Mesenchymal stem cell (in vitro differentiated cells and primary cell): Measurements from ENCODE around the gene FNDC11.

Experiments
- DNase-seq: peaks from one replicate; pipeline ENCODE4 v3.0.0-alpha.2; 2013
- H2AFZ ChIP-seq: one replicate; pipeline ENCODE4 v1.6.1; 2013; ENCODE audit warnings: low read depth, mild to moderate bottlenecking, control low read depth, inconsistent platforms, low read length, moderate library complexity
- H2AK5ac ChIP-seq: 2 replicates; pipeline ENCODE4 v1.6.1; 2013; ENCODE audit warnings: low read length, moderate library complexity, mild to moderate bottlenecking, inconsistent platforms; ENCODE audit not compliant: severe bottlenecking
- H2BK120ac ChIP-seq: one replicate; pipeline ENCODE4 v1.6.1; 2013; ENCODE audit warnings: low read depth, mild to moderate bottlenecking, inconsistent platforms, low read length, moderate library complexity
- H2BK12ac ChIP-seq, 2 experiments: one replicate each; pipeline ENCODE4 v1.6.1; 2013; ENCODE audit warnings: inconsistent platforms in 2 of 2, low read length in 2 of 2, mild to moderate bottlenecking in 2 of 2, moderate library complexity in 2 of 2, control low read depth in 1 of 2
- H2BK15ac ChIP-seq: one replicate; pipeline ENCODE4 v1.6.1; 2013; ENCODE audit warnings: mild to moderate bottlenecking, low read depth, inconsistent platforms; ENCODE audit not compliant: poor library complexity, severe bottlenecking
- H2BK5ac ChIP-seq: 2 replicates; pipeline ENCODE4 v1.6.1; 2013; ENCODE audit warnings: low read depth, mild to moderate bottlenecking, low read length, control low read depth, inconsistent platforms; ENCODE audit not compliant: poor library complexity, severe bottlenecking
- H3K14ac ChIP-seq, 2 experiments: one replicate each; pipeline ENCODE4 v1.6.1; 2013; ENCODE audit warnings: inconsistent platforms in 2 of 2, low read length in 2 of 2, control low read depth in 1 of 2, mild to moderate bottlenecking in 1 of 2, moderate library complexity in 1 of 2
- H3K18ac ChIP-seq, 2 experiments: one replicate each; pipeline ENCODE4 v1.6.1; 2013; ENCODE audit warnings: inconsistent platforms in 2 of 2, low read length in 2 of 2, control low read depth in 1 of 2, low read depth in 1 of 2, mild to moderate bottlenecking in 1 of 2
- H3K23ac ChIP-seq, 2 experiments: one replicate each; pipeline ENCODE4 v1.6.1; 2013; ENCODE audit warnings: inconsistent platforms in 2 of 2, low read length in 2 of 2, mild to moderate bottlenecking in 2 of 2, moderate library complexity in 2 of 2, control low read depth in 1 of 2
- H3K27ac ChIP-seq: 2 replicates; pipeline ENCODE4 v1.5.1; 2013; ENCODE audit warnings: mild to moderate bottlenecking, moderate library complexity, low read length, control low read depth, inconsistent platforms; ENCODE audit not compliant: poor library complexity, severe bottlenecking
- H3K27me3 ChIP-seq, 2 experiments: 2 replicates each; pipeline versions ENCODE4 v1.6.1 to v1.7.0; 2013; ENCODE audit warnings: low read length in 2 of 2, mild to moderate bottlenecking in 2 of 2, moderate library complexity in 2 of 2, control low read depth in 1 of 2, inconsistent platforms in 1 of 2; ENCODE audit not compliant: control insufficient read depth in 1 of 2, insufficient read depth in 1 of 2
- H3K36me3 ChIP-seq, 2 experiments: 2 replicates each; pipeline versions ENCODE4 v1.6.1 to v1.7.0; 2013; ENCODE audit warnings: low read length in 2 of 2, control low read depth in 1 of 2, inconsistent platforms in 1 of 2, low read depth in 1 of 2, mild to moderate bottlenecking in 1 of 2; ENCODE audit not compliant: insufficient read depth in 2 of 2, control insufficient read depth in 1 of 2
- H3K4ac ChIP-seq, 2 experiments: one replicate each; pipeline ENCODE4 v1.6.1; 2013; ENCODE audit warnings: inconsistent platforms in 2 of 2, low read length in 2 of 2, mild to moderate bottlenecking in 2 of 2, moderate library complexity in 2 of 2, control low read depth in 1 of 2, low read depth in 1 of 2
- H3K4me1 ChIP-seq: 2 replicates; pipeline ENCODE4 v1.6.1; 2013; ENCODE audit warnings: low read depth, low read length, control low read depth; ENCODE audit not compliant: control insufficient read depth, insufficient read depth
- H3K4me2 ChIP-seq: 2 replicates; pipeline ENCODE4 v1.6.1; 2013; ENCODE audit warnings: low read length, mild to moderate bottlenecking, inconsistent platforms; ENCODE audit not compliant: poor library complexity, severe bottlenecking
- H3K4me3 ChIP-seq, 2 experiments: 2 replicates each; pipeline versions ENCODE4 v1.5.1 to v1.7.0; 2013; ENCODE audit warnings: low read length in 2 of 2, mild to moderate bottlenecking in 2 of 2, control low read depth in 1 of 2, low read depth in 1 of 2; ENCODE audit not compliant: insufficient read depth in 1 of 2
- H3K79me1 ChIP-seq: replicated peaks from 2 replicates; pipeline ENCODE4 v1.6.1; 2013; ENCODE audit warnings: mild to moderate bottlenecking, control low read depth, low read length, inconsistent platforms; ENCODE audit not compliant: poor library complexity, severe bottlenecking
- H3K9ac ChIP-seq: 2 replicates; pipeline ENCODE4 v1.7.0; 2013; ENCODE audit warnings: mild to moderate bottlenecking, low read length, moderate library complexity
- H3K9me3 ChIP-seq: 2 replicates; pipeline ENCODE4 v1.7.0; 2013; ENCODE audit warnings: mild to moderate bottlenecking, low read length; ENCODE audit not compliant: control insufficient read depth
- H4K8ac ChIP-seq: one replicate; pipeline ENCODE4 v1.6.1; 2013; ENCODE audit warnings: inconsistent platforms, mild to moderate bottlenecking, low read length, moderate library complexity
- H4K91ac ChIP-seq: one replicate; pipeline ENCODE4 v1.6.1; 2013; ENCODE audit warnings: mild to moderate bottlenecking, low read length, inconsistent platforms
- WGBS: methylation state at CpG from one replicate; pipeline ENCODE4 v1.1.7; 2013; ENCODE audit warnings: mixed read lengths; 5-methylcytosine and 5-hydroxymethylcytosine counted together

Gene FNDC11

GRCh38 chr20:63590218-63591146 is 36.5 kb downstream of the FNDC11 start:
- H2BK15ac ChIP-seq: no peak overlapping the region
- H4K8ac ChIP-seq: no peak overlapping the region
- no peak overlapping the region for H2BK12ac ChIP-seq
- peak overlapping the region; percentile 22 for H4K91ac ChIP-seq
- H3K14ac ChIP-seq: no peak overlapping the region
- H2AK5ac ChIP-seq: no peak overlapping the region
- no peak overlapping the region for H3K4me2 ChIP-seq
- no peak overlapping the region for H2AFZ ChIP-seq
- DNase-seq: no peak
- H3K9ac ChIP-seq: no peak overlapping the region
- H3K9me3 ChIP-seq: no peaks in the 10 kb centered on the region
- H3K27me3 ChIP-seq: peaks cover 0 to 6% of the 10 kb centered on the region in 2 experiments
- no peak overlapping the region for H2BK120ac ChIP-seq
- H3K27ac ChIP-seq: no peak overlapping the region
- H3K4me3 ChIP-seq: no peak overlapping the region
- H3K18ac ChIP-seq: no peak overlapping the region
- no peak overlapping the region for H2BK5ac ChIP-seq
- 96% methylated on average over 51 of the region's 52 CpGs for WGBS
- peaks cover 3% of the 10 kb centered on the region for H3K79me1 ChIP-seq
- H3K23ac ChIP-seq: no peak overlapping the region
- H3K4ac ChIP-seq: no peak overlapping the region
- peaks cover 31 to 83% of the 10 kb centered on the region in 2 experiments for H3K36me3 ChIP-seq
- peaks cover 6% of the 10 kb centered on the region for H3K4me1 ChIP-seq

- Histone ChIP-seq H3K27ac (no peak overlapping the region), H3K14ac (no peak overlapping the region), H3K18ac (no peak overlapping the region), H3K27me3 (no peaks in the 10 kb centered on the region), H4K8ac (no peak overlapping the region), H2BK120ac (no peak overlapping the region), H3K4ac (no peak overlapping the region), H2BK5ac (no peak overlapping the region), H3K79me1 (peaks cover 3% of the 10 kb centered on the region), H3K9me3 (no peaks in the 10 kb centered on the region), H3K4me2 (no peak overlapping the region), H3K9ac (no peak overlapping the region), H2BK12ac (no peak overlapping the region), H2AK5ac (no peak overlapping the region), H2AFZ (no peak overlapping the region), H4K91ac (no peak overlapping the region), H2BK15ac (no peak overlapping the region), H3K23ac (no peak overlapping the region), H3K4me3 (no peak overlapping the region), H3K36me3 (peaks cover 33 to 90% of the 10 kb centered on the region in 2 experiments), H3K4me1 (peaks cover 6% of the 10 kb centered on the region)
- DNase-seq: no peak
- 95% methylated on average over 4 of the region's 4 CpGs for WGBS
These were observed 37.2 kb downstream of the FNDC11 start for GRCh38 chr20:63591147-63591533.

- Histone ChIP-seq H3K14ac (no peak overlapping the region), H3K9me3 (no peaks in the 10 kb centered on the region), H4K8ac (no peak overlapping the region), H3K9ac (no peak overlapping the region), H3K4me1 (peaks cover 6% of the 10 kb centered on the region), H2AK5ac (no peak overlapping the region), H3K79me1 (peaks cover 5% of the 10 kb centered on the region), H3K27me3 (no peaks in the 10 kb centered on the region), H3K4ac (no peak overlapping the region), H3K4me3 (no peak overlapping the region), H3K27ac (no peak overlapping the region), H3K23ac (no peak overlapping the region), H2BK120ac (no peak overlapping the region), H2BK5ac (no peak overlapping the region), H3K4me2 (no peak overlapping the region), H3K18ac (no peak overlapping the region), H2BK15ac (no peak overlapping the region), H2BK12ac (no peak overlapping the region), H4K91ac (no peak overlapping the region), H3K36me3 (peaks cover 33 to 92% of the 10 kb centered on the region in 2 experiments), H2AFZ (no peak overlapping the region)
- no peak for DNase-seq
- 98% methylated on average over 28 of the region's 28 CpGs for WGBS
These were observed 37.9 kb downstream of the FNDC11 start for GRCh38 chr20:63591786-63592355.

GRCh38 chr20:63592661-63593060 is 38.7 kb downstream of the FNDC11 start:
- H3K4me2 ChIP-seq: no peak overlapping the region
- H3K4ac ChIP-seq: no peak overlapping the region
- H3K9me3 ChIP-seq: no peaks in the 10 kb centered on the region
- no peak overlapping the region for H2AK5ac ChIP-seq
- peaks cover 6% of the 10 kb centered on the region for H3K4me1 ChIP-seq
- no peak overlapping the region for H2BK5ac ChIP-seq
- no peak overlapping the region for H3K27ac ChIP-seq
- H3K9ac ChIP-seq: no peak overlapping the region
- no peak for DNase-seq
- WGBS: 97% methylated on average over 12 of the region's 13 CpGs
- no peak overlapping the region for H2BK15ac ChIP-seq
- H3K27me3 ChIP-seq: no peaks in the 10 kb centered on the region
- no peak overlapping the region for H2BK12ac ChIP-seq
- H3K14ac ChIP-seq: no peak overlapping the region
- H3K4me3 ChIP-seq: no peak overlapping the region
- H4K8ac ChIP-seq: no peak overlapping the region
- H3K18ac ChIP-seq: no peak overlapping the region
- peaks cover 37 to 90% of the 10 kb centered on the region in 2 experiments for H3K36me3 ChIP-seq
- H2AFZ ChIP-seq: no peak overlapping the region
- no peak overlapping the region for H4K91ac ChIP-seq
- no peak overlapping the region for H3K23ac ChIP-seq
- peaks cover 5% of the 10 kb centered on the region for H3K79me1 ChIP-seq
- no peak overlapping the region for H2BK120ac ChIP-seq
